ENCODE results near the gene GTF2F1. TPM values are rescaled to one million over a fixed set of nuclear protein-coding genes. Genes with fewer than 3 reads are reported as not detected.

The GTF2F1 gene
- total RNA-seq, 2 donors from 2014 or later: 58.2 to 73.6 TPM

DNA sequence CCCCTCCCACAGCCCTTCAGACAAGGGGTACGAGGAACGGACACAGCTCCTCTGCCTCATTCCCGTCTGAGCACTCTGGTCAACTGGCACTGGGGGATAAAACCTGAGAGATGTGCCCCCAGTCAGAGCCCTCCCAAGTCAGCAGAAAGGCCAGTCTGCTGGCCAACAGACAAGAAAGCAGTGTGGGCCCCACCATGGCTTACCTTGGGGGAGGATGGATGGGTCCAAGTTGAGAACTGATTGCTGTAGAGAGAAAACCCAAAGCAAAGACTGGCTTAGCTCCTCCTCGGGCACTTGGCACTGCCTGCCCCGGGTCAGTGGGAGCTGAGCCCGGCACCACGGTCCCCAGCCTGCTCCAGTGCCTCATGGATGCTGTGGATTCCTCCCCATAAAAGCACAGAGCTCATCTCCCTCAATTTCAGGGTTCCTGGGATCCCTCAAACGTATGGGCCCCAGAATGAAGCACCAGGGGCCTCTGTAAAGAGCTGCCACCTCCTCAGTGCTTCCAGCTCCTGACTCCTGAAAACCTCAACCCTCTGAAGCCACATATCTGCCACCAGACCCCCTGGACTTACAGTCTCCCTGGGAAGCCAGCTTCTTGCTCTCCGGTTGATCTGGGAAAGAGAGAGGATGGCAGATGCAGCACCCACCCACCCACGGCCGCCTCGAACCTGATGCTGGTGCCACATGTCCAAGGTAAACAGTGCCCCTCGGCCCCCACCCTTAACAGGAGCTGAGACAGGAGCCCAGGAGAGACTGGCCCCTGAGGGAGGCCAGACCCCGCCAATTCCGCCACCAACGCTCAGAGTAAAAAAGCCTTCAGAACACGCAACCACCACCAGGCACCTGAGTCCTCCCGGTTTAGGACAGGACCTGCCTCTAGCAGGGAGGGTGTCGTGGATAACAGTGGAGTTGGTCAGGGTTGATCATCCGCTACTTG is 28.4 kb upstream of the GTF2F1 start:
- Histone ChIP-seq H3K4me1 (peaks cover 7% of the 10 kb centered on the region), H3K36me3 (peaks cover 27% of the 10 kb centered on the region), H3K27ac (no peak overlapping the region), H3K27me3 (no peaks in the 10 kb centered on the region), H3K9ac (ENCODE audit: low read depth in 2 of 2, low read length in 2 of 2) (no peak overlapping the region), H3K9me3 (no peaks in the 10 kb centered on the region), H3K4me3 (no peak overlapping the region)
- intact Hi-C loops (cut with DNase I): no loop called here
- DNase-seq: no peak
- no peak for TF ChIP-seq CTCF (IDR thresholded peaks at IDR 0.05)

DNA sequence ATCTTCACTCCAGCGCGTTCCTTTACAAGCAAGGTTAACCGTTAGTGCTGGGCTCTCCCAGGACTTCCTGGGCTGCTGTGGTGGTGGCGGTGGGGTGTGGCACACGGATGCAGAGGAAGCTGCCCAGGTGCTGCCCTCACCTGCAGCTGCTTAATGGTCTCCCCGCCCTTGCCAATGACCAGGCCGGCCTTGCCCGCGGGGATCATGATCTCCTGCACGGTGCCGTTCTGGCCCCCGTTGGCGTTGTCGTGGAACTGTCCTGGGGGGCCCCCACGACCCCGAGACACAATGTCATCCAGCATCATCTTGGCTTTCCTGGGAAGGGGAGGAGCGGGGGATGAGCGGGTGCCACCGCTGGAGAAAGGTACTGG is 25.6 kb upstream of the GTF2F1 start:
- peaks cover 7% of the 10 kb centered on the region for H3K4me1 ChIP-seq
- H3K9ac ChIP-seq (ENCODE audit: low read depth in 2 of 2, low read length in 2 of 2): no peak overlapping the region

DNA sequence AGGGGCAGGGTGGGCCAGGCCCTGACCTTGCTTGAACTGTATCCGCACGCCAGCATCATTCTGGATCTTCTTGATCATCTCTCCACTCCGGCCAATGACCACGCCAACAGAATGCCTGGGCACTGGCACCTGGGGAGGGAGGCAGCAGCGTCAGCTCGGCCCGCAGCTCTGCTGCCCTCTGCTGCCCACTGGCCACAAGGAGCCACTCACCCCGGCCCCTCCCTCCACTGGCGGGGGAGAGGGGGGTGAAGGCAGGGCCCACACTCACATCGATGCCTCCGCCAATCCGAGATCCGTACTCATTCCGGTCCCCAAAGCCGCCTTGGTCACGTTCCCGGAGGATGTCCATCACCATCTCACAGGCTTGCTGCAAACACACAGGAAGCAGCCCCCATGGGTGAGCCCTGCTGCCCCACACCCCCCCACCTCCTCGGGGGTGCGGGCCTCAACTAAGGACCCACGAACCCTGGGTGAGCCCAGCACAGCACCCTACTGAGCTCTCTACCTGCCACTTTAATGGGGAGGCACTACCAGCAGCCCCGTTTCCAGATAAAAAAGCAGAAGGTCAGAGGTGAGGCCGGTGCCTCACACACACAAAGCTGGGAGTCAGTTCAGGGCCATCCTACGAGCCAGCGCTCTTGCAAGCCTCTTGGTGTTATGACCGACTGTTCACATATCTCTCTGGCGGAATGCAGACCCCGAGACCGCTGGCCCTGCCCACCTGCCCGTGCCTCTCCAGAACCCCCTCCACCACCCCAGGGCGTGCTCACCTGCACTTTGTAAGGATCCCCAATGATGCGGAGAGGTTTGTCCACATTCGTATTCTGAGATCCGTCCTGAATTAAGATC is 25.0 kb upstream of the GTF2F1 start:
- Histone ChIP-seq H3K27ac (no peak overlapping the region), H3K4me1 (peaks cover 3% of the 10 kb centered on the region), H3K9ac (ENCODE audit: low read depth in 2 of 2, low read length in 2 of 2) (no peak overlapping the region), H3K4me3 (no peak overlapping the region), H3K27me3 (no peaks in the 10 kb centered on the region), H3K9me3 (no peaks in the 10 kb centered on the region), H3K36me3 (peaks cover 42% of the 10 kb centered on the region)
- no peak for TF ChIP-seq CTCF (IDR thresholded peaks at IDR 0.05)
- intact Hi-C loops (cut with DNase I): no loop called here
- no peak for DNase-seq

More for the DNA sequence above, 25.6 kb upstream of the GTF2F1 start:
- intact Hi-C loops (cut with DNase I): no loop called here
- no peak overlapping the region for H3K27ac ChIP-seq
- no peak for DNase-seq
- H3K9me3 ChIP-seq: no peaks in the 10 kb centered on the region
- H3K4me3 ChIP-seq: no peak overlapping the region
- TF ChIP-seq CTCF (IDR thresholded peaks at IDR 0.05): no peak
- no peaks in the 10 kb centered on the region for H3K27me3 ChIP-seq
- H3K36me3 ChIP-seq: peaks cover 42% of the 10 kb centered on the region

- H3K27me3 ChIP-seq: no peaks in the 10 kb centered on the region
- no peak for DNase-seq
- H3K4me1 ChIP-seq: no peaks in the 10 kb centered on the region
- intact Hi-C loops (cut with DNase I): no loop called here
- no peak for TF ChIP-seq CTCF (IDR thresholded peaks at IDR 0.05)
- no peak overlapping the region for H3K4me3 ChIP-seq
- no peak overlapping the region for H3K27ac ChIP-seq
- H3K9ac ChIP-seq (ENCODE audit: low read depth in 2 of 2, low read length in 2 of 2): no peak overlapping the region
- H3K36me3 ChIP-seq: peaks cover 42% of the 10 kb centered on the region
- H3K9me3 ChIP-seq: no peaks in the 10 kb centered on the region
Observed at GRCh38 chr19:6416658-6417405, 23.9 kb upstream of the GTF2F1 start.

GRCh38 chr19:6415591-6416190 is 22.7 kb upstream of the GTF2F1 start:
- Histone ChIP-seq H3K27me3 (no peaks in the 10 kb centered on the region), H3K27ac (no peak overlapping the region), H3K36me3 (peaks cover 42% of the 10 kb centered on the region), H3K9ac (ENCODE audit: low read depth in 2 of 2, low read length in 2 of 2) (no peak overlapping the region), H3K4me3 (no peak overlapping the region), H3K4me1 (no peaks in the 10 kb centered on the region), H3K9me3 (no peaks in the 10 kb centered on the region)
- no peak for DNase-seq
- TF ChIP-seq CTCF (IDR thresholded peaks at IDR 0.05): no peak
- intact Hi-C loops (cut with DNase I): no loop called here

Measured in colonic mucosa (tissue), 4 donors.